ENCODE data around the gene SEMA3G.

SEMA3G gene

DNA sequence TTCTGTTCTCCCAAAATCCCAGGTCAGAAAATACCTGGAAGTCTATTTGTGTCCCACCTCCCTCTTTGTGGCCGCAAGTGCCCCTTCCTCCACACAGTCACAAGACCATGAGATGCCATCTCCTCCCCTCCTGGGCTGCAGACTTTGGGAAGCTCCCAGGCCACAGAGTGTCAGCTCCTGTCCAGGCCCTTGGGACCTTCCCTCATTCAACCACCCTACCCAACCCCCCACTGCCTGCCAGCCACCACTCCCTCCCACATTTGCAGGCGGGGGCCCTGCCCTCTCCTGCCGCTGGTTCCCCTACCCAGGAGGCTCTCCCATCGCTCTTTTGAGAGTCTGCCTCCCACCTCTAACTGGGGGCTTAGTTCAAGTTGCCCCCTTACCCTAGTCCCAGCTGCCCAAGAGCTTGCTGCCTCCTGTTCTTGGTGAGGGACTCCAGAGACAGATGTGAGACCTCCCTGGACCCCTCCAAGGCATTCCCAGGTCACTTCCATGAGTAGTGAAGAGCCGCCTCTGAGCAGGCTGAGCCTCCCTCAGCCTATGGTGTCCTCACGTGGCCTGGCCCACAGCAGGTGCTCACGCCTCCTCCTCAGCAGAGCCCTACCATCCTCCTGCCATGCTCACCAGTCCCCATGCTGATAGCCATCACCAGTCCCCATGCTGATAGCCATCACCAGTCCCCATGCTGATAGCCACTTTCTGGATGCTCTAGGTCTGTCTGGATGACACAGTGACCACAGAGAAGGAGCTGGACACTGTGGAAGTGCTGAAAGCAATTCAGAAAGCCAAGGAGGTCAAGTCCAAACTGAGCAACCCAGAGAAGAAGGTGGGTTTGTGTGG is 34.4 kb upstream of the SEMA3G start:
- DNase-seq = no peak

DNA sequence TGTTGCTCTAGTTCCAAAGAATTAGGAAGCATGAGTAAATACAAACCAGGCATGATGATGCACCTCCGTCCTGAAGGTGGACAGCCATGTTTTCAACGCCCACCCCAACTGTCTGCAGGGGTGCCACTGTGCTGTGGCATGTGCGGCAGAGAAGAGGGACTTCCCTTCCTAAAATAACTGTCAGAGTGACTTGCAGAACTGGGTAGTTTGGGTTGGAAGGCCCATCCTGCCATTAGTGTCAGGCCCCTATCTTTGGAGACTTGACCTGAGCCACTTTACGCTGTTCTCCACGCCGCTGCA is 32.8 kb upstream of the SEMA3G start:
- DNase-seq = no peak

DNA sequence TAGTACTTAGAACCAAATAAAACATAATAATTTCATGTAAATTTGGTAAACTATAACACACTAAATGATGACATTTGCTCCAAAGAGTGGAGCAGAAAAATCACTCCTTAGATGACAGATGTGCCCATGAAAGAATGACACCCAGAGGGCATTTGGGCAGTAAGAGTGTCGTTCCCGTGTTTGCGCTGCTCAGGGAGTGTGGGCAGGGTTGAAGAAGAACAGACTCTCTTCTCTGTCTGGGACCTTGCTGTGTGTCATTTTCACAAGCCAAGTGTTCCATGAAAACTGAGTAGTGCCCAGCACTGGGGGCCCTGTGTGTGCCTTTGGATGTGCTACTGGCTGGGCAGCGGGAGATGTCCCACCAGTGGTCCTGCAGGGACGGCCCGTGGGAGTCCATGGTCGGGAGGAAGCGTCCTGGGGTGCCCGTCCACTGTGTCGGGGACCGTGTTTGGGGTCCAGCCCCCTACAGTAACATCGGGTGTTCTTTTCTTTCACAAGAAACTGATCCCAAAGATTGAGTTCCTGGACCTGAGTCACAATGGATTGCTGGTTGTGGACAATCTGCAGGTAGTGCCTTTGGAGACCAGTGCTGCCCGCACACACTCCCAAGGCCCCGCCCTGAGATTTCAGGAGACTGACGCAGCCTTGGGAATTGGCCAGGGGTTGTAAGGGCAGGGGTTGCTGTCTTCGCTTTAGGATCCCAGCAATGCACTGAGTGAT is 32.3 kb upstream of the SEMA3G start:
- no peak for DNase-seq

- DNase-seq = no peak
Measured at GRCh38 chr3:52473026-52473425, 28.1 kb upstream of the SEMA3G start.

DNA sequence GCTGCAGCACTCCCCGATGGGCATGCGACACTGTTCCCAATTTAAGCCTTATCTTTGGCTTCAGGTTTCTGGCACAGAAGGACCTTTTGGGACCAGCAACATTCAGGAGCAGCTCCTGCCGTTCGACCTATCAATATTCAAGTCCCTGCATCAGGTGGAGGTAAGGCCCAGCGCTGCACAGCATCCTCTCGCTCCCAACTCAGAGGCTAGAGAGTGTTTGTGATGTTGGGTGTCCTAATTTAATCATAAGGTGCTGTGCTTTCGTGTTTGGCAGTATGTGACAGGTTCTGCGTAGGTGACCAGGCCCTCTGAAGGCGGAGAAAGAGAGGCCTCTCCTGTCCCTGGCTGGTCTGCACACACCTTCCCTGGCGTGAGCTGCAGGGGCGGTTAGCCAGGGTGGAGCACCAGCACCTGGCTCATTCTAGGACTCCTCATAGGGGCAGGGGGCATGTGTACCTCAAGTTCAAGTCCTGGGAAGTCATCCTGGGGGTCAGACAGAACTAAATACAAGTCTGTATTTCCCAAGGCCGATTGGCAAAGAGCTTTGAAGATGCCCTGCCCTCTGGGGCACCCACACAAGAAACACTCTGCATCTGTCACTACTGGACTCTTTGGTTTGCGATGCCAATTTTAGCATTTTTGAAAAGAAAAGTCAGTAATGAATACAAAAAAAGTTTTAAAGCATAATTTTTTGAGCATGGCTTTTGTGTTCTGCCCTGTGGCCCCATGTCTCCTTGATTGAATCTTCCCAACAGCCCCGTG is 27.5 kb upstream of the SEMA3G start:
- DNase-seq = no peak

DNA sequence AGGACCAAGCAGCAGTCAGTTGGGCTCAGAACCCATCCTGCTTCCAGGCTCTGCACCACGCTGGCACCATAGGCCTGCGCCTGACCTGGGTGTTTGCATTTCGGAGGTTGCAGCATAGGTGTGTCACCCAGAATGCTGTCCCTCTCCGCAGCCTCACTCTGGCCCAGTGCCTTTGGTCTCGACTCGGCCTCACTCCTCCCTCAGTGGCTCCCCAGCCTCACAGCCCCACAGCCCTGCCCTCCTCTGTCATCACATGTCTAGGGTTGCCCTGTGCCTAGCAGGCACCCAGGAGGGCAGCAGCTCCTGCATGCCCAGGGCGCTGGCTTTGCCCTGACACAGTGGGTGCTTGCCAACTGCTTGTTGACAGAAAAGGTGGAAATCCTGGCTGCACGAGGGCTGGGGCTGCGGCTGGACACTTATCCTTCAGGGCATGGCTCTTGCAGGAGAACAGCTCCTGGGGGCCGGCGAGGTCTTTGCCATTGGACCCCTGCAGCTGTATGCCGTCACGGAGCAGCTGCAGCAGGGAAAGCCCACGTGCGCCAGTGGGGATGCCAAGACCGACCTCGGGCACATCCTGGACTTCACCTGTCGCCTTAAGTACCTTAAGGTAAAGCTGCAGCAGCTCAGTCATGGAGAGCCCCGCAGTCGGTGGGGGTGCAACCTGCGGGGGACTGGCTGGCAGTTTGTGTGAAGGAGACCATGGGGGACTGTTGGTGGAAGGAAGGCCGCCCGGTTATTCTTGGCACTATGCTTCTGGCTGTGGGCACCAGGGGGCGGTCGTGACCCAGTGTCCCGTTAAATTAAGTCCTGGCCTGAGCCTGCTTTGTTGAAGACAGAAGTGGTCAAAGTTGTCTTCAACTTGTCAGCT is 26.7 kb upstream of the SEMA3G start:
- peak in 1 of 2 donors; percentile 52 for DNase-seq

DNA sequence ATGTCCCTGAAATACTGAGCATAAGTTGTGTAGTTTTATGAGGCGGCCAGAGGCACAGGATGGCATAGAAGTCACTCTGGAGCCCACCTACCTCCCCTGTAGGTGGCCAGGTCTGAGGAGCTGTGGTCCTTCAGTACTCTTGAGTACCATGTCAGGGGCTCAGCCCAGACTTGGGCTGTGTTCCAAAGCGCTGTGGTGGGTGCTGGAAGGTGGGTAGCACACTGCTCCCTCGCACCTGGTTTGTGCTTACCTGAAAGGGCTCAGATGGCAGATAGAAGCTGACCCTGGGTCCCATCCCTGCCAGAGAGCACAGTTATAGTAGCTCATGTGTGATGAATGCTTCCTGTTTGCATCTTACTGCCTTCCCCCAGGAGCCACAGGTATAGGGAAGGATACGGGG is 26.0 kb upstream of the SEMA3G start:
- DNase-seq = no peak

GRCh38 chr3:52469001-52469400 is 24.1 kb upstream of the SEMA3G start:
- no peak for DNase-seq

DNA sequence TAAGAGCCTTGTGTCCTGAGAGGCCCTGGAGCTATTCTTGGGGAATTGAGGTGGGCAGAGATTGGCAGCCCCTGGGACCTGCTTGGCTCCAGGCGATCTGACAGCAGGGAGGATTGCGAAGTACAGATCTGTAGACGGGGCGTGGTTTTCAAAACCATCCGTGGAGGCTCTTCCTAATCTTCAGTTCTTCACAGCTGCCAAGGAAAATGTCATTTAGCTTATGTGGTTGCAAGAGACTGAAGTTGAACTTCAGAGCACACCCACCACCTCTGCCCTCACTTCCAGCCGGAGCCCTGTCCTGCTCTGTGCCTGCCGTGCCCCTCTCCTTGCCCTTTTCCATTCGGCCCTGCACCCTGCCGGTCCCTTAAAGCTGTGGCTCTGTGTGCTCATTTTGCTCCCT is 23.4 kb upstream of the SEMA3G start:
- DNase-seq = no peak

- DNase-seq = no peak
Measured at GRCh38 chr3:52463416-52463815, 18.5 kb upstream of the SEMA3G start.

DNA sequence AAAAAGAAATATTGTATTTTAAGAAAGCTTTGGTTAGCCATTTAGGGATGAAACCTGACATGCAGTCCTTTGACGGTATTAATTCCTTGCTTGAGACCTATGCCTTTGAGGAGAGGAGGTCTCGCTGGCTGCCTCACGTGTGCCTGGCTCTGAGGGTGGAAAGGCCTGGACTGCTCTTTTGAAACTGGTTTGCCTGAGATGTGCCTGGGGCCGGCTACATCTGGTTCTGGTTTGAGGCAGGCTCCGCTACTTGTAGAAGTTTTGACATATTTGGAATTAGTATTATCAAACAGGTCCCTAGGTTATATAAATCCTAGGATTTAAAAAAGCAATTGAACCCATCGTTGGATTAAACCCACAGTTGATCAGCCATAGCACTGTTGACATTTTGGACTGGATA is 17.0 kb upstream of the SEMA3G start:
- no peak for DNase-seq

- DNase-seq = no peak
Measured at GRCh38 chr3:52458770-52459545, 14.1 kb upstream of the SEMA3G start.

DNA sequence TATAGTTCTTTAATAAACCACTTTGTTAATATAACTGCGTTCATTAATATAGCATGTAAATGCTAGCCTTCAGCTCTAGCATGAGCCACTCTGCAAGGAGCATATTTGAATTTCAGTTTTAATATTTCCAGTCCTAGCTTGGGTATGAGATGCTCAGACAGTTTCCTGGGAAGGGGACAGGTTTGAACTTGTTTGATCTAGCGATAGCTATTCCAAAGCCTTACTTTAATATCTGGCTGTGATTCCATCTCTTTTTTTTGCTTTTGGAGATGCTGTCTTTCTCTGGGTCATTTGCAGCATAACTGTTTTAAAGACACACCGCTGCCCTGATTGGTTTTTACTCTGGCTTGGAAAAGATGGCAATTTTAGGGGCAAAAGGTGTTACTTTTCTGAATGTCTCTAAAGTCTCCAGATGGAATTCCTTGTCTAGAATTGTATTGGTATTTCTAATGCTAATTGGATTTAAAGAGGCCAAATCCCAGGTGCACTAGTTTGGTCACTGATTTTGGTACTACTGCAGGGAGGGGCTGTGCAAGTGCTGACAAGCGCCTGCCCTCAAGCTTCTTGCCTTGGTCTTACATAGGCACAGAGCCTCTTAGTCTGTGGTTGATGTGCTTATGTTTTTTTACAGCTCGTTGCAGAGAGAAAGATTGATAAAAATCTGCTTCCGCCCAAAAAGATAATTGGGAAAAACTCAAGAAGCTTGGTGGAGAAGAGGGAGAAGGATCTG is 13.3 kb upstream of the SEMA3G start:
- no peak for DNase-seq

DNA sequence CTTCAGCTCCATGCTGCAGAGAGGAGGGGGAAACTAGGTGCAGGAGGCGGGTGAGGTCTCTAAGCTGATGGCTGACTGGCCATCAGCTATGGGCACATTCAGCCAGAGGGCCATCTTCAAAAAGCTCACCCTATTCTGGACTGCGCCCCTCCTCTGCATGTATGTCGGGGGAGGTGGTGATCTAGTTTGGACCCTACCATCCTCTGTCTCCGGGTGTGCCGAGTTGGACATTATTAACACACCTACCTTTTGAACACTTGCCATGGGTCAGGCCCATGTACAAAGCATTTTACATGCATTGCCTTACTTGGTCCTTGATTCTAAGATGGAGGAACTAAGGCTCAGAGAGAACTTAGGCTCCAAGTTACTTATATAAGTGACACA is 11.9 kb upstream of the SEMA3G start:
- DNase-seq = no peak

DNA sequence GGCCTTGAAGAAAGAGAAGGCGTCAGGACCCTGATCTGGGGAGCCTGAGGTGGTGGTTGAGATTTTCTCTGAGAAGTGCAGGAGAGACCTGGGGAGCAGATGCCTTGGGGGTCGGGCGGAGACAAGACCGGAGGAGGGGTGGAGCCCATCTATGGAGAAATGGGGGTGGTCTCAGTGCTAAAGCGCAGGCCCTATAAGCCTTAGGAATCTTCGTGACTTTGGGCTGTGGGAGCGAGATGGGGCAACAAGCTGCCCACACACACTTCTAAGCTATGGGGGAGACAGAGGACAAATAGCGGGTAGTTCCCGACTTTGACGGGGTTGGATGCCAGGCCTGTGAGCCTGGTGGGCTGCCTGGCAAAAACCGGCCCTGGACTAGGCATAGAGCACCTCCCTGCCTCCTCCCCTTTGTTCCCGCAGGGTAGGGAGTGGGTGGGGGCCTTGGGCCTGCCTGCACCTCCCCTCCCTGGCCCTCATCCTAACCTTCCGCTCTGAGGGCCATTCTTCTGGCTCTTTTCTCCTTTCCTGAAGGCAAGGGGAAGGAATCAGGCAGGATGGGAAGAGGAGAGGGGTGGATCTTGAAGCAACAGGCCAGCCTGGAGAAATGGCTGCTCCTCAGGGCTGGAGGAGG is 11.4 kb upstream of the SEMA3G start:
- no peak for DNase-seq

DNA sequence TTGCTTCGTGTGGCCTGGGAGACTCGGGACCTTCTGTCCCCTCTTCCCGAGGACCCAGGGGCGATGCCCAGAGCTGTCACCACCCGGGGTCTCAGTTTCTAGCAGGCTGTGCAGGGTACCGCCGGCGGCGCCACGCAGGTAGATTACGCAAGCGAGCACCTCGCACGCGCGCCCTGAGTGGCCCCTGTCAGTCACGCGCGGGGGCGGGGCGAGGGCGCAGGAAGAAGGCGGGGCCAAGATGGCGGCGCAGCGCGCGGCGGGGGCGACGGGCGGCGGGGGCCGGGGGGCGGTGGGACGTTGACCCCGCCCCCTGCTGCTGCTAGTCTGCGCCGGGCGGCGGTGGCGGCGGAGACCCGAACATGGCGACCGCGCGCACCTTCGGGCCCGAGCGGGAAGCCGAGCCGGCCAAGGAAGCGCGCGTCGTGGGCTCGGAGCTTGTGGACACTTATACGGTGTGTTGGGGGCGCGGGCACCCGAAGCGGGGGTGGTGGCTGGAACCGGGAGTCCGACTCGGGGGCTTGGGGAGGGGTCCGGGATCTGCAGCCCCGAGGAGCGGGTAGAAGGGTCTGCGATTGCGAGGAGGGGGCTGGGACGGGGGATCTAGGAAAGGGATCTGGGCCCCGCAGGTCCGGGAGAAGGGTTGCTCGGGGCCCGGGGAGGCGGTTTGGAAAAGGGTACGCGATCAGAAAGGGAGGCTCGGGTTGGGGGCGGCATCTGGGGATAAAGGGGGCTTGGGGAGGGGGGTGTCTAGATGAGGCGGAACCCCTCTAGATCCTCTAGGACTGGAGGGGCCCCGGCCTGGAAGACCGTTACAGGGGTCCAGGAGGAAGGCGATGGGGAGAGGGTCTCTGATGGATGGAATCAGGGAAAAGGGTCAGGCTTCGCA is 10.6 kb upstream of the SEMA3G start, which contains the start of gene NISCH:
NISCH (plus strand) TSS at position 322 of the 886 bp plus-strand sequence; CDS start at position 360, 38 bp downstream.
- DNase-seq = peak; percentile 93 to 97

DNA sequence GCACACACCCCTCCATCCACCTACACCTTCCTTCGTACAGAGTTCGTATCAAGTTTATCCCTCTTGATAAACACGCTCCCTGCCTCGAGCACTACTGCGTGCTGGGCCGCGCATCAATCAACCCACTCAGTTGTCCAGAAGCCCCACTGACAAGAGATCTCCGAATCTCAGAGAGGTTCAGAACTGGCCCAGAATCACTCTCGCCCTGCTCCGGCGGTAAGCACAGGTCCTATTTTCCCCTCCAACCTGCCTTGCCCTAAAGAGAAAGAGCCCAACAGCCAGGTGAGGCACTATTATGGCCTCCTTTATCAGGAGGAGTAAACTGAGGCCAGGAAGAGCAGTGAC is 10.0 kb upstream of the SEMA3G start:
- DNase-seq = no peak

DNA sequence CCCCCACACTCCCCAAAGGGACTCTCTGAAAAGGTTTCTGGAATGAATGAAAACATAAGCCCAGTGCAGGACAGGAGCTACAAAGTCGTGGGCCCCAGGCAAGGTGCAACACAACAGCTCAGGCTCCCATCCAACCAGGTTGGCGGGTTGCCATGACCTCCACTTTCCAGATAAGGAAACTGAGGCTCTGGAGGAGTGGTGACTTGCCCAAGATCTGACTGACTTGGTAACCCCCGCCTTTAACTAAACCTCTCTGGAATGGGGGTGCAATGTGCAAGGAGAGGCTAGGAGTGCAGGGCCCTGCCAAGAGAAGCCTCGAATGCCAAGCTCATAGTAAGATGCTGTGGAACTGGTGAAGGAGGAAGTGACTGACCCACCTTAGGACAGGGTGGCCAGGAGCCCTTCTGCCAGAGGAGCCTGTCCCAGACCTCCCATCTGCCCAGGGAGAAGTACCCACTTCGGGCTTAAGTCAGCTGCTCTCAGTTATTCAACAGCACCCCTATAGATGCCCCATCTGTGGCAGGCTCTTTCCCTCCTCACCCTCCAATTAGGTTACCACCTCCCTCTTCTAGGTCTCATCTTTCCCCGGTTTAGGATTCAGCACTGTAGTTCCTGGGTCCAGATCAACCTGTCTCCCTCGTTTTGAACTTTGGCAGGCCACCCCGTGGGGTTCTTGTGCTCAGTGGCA is 9.5 kb upstream of the SEMA3G start:
- DNase-seq = no peak
